HG02759 (cell line): Measurements from ENCODE around the gene SYTL1.

ENCODE experiments used
- ATAC-seq: cut with Tn5 transposase; IDR thresholded peaks from one replicate; pipeline ENCODE4 v1.9.1; 2021; ENCODE audit warnings: mild to moderate bottlenecking, moderate library complexity; ENCODE audit not compliant: unreplicated experiment

The SYTL1 gene

DNA sequence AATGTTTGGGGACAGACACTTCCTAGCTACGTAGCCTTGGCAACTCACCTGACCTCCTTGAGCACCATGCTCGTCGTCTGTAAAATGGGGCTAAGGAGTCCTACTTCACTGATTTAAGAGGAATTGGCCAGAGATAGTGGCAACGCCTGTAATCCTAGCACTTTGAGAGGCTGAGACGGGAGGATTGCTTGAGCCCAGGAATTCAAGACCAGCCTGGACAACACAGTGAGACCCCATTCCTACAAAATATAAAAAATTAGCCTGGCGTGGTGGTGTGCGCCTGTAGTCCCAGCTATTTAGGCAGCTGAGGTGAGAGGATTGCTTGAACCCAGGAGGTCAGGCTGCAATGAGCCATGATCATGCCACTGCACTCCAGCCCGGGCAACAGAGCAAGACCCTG lies 4.5 kb downstream of the SYTL1 start:
- ATAC-seq: no peak

DNA sequence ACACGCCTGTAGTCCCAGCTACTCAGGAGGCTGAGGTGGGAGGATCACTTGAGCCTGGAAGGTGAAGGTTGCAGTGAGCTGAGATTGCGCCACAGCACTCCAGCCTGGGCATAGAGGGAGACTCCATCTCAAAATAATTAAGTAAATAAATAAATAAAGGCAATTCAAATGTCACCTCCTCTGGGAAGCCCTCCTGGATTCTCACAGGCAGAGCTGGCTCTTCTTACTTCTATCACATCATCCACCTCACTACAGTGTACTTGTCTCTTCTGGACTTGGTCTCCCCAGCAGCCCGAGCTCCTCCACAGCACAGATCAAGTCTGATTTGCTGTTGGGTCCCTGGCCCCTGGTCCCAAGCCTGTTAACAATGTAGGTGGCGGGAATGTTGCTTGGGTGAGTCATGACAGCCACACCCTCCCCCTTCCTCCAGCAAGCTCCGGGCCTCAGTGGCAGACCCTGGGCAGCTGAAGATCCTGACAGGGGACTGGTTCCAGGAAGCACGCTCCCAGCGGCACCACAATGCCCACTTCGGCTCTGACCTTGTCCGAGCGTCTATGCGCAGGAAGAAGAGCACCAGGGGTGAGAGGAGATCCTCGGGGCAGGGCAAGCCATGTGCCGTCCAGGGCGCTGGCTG lies 5.3 kb downstream of the SYTL1 start:
- no peak for ATAC-seq

DNA sequence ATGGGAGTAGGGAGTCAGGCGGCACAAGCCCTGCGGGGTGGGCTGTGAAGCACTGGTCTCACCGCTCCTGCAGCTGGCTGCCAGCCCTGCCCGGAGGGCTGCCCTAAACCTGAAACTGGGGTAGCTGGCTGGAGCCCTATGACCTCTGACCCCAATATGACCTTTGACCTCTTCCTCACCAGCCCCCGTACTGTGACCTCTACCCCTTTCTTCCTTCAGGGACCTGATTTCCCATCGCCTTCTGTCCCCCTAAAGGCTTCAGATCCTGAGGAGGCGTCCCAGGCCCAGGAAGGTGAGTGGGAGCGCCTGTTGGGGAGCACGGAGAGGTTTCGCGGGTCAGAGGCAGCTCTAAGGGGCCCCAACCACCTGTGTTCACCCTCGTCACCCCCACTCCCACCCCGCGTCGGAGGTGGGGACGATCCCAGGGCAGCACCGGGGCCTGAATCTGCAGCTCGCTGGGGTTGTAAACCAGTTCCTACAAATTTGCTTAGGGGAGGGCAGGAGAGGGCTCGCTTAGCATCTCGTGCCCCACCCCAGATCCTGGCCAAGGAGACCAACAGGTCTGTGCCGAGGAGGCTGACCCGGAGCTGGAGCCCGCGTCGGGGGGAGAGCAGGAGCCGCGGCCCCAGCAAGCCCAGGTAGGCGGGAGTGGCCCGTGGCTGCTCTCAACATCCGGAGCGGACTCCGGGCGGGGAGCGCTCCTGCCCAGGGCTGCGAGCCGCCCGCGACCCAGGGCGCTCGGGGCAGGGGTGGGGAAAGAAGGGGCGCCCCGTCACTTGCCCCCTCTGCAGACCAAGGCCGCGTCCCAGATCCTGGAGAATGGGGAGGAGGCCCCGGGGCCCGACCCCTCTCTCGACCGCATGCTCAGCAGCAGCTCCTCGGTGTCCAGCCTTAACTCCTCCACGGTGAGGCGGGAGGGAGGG lies 7.3 kb downstream of the SYTL1 start:
- peak; percentile 43 for ATAC-seq

DNA sequence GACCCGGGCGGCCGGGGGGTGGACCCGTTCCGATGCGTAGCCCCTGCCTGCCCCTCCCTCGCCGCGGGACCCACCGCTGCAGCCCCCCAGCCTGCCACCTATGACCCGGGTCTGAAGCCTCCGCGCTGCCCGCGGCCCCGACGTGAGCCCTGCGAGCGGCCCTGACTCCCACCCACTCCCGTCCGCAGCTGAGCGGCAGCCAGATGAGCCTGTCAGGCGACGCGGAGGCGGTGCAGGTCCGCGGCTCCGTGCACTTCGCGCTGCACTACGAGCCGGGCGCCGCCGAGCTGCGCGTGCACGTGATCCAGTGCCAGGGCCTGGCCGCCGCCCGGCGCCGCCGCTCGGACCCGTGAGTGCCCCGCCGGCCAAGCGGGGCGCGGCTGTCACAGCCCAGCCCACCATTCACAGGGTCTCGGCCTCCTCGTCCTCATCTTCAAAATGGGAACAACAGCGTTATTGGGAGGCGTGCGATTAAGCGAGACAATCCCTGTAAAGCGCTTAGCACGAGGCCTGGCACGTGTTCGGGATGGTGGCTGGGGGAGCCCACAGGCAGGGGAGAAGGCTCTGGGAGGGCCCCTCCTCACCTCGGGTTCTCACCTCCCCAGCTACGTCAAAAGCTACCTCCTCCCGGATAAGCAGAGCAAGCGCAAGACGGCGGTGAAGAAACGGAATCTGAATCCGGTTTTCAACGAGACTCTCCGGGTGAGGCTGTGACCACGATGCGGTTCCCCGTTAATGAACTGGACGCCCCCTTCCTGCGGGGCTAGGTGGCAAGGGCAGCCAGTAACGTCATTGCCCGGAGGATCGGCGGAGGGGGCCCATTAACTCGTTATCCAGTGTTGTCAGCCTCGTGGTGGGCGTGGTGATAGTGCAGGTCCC lies 8.2 kb downstream of the SYTL1 start:
- ATAC-seq: peak; percentile 23

DNA sequence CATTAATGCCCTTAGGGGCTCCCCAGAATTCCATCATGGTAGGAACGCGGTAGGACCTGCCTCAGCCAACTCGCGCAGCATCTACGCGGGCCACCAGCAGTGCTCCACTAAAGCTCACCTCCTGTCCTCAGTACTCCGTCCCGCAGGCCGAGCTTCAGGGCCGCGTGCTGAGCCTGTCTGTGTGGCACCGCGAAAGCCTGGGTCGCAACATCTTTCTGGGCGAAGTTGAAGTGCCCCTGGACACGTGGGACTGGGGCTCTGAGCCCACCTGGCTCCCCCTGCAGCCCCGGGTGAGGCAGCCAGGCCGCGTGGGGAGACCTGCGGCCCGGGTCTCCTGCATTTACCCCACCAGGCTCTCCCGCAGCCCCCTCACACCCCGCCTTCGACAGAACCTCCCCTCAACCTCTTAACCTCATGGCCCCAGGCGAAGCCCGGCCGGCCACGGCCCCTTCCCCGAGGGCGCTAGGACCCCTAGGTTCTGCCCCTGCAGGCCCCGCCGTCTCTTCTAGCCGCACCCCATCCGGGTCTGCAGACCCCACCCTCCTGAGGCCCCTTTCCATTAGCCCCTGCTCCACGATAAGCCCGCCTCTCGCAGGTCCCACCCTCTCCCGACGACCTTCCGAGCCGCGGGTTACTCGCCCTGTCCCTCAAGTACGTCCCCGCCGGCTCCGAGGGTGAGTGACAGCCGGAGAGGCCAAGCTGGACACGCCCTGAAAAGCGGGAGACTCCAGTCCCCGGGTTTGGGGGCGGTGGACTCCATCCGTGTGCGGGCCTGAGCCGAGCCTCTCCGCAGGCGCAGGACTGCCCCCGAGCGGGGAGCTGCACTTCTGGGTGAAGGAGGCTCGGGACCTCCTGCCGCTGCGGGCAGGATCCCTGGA lies 9.1 kb downstream of the SYTL1 start:
- ATAC-seq: no peak

DNA sequence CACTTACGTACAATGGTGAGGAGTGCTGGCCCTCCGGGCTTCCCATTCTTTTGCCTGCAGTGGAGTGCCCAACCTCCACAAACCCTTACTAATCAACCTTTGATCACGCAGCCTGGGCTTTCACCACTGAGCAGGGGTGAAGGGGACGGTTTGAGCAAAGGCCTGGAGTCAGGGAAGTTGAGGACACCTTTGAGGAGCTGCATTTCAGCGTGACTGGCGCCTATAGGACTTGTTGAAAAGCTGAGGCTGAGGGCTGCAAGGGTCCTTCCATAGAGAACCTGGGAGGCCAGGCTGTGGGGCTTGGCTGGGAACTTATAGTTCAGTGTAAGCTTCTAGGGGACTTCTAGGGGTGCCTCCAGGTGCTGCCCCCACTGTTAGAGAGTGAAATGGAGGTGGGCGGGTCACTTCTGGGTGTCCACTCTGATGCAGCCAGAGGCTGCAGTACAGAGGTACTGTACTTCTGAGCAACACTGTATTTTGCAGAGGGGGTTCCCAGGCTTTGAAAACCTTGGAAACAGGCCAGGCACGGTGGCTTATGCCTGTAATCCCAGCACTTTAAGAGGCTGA lies 9.8 kb downstream of the SYTL1 start:
- ATAC-seq: no peak

DNA sequence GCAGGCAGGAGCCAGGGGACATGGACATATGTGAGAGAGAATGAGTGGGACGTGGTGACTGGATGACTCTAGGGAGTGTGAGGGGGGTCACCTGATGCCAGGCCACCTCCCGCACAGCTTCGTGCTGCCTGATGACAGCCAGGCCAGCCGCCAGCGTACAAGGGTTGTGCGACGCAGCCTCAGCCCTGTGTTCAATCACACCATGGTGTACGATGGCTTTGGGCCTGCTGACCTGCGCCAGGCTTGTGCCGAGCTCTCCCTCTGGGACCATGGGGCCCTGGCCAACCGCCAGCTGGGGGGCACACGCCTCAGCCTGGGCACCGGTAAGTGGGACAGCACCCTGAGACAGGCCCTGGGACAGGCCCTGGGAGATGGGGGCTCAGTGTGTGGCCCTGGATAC lies 11.3 kb downstream of the SYTL1 start:
- ATAC-seq: no peak

DNA sequence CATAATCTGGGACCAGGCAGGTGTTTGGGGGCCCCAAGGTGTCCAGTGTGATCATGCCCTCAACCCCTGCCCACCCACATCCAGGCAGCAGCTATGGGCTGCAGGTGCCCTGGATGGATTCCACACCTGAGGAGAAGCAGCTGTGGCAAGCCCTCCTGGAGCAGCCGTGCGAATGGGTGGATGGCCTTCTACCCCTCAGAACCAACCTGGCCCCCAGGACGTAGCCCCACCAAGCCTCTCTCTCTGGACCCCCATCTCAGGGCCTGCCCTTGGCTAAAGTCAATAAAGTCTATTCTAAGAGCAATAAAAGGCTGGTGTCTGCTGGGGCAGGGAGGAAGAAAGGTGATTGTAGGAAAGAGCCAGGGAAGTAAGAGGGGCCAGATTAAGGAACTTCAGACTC lies 11.8 kb downstream of the SYTL1 start:
- ATAC-seq: no peak

DNA sequence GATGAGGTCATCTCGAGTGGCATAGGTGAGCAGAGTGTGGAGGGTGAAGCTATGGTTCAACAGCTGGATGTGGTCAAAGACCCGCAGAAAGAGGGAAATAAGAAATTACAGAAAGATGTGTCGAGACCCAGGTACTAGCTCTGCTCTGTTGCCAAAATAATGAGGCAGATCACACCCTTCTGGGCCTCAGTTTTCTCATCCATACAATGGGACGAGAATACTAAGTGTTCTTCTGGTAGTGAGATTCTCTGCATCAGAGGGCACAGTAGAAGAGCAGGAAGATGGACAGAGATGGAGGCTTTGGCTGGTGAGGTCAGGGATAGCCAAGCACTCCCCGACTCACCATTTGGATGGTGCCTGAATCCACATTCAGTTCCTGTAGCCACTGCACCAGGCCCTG lies 13.9 kb downstream of the SYTL1 start:
- no peak for ATAC-seq

DNA sequence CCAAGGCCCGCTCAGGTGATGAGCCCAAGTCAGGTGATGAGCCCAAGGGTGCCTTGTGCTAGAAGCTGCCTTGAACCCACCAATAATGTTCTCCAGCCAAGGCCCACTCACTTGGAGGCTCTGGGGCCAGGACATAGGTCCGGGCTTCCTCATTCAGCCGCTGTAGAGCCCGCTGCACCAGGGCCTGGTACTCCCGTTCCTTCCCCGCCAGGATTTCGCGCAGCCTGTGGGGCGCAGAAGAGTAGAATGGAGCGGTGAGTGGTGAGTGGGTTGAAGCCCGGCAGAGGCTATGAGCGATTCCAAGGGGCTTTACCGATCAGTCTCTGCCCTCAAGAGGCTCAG lies 14.4 kb downstream of the SYTL1 start:
- no peak for ATAC-seq

DNA sequence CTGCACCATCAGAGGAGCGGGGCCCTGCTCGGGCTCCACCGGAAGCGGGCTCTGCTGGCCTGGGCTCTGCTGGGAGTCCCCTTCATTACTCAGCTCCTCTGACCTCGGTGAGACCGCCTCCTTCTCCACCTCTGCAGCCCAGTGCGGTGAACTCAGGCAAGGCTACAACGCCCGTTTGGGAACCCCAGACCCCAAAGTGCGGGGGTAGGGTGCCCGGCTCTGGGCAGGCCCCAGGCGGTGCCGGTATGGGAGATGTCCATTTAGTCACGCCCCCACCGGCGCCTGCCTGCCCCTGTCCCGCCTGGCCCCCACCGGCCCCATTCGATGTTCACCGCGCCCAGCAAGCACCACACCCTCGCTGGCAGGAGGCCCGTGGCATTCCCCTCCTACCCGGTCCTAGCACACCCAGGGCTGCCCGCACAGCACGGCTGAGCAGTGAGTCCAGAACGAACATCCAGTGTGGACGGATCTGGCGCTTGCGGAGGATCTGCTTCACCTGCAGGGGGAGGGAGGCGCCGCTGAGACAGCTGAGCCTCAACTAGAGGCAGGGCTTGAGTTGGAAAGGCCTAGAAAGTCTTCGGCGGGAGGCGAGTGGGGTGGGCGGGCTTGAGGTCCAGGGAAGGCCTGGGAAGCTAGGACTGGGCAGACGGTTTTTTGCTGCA lies 14.9 kb downstream of the SYTL1 start:
- no peak for ATAC-seq

DNA sequence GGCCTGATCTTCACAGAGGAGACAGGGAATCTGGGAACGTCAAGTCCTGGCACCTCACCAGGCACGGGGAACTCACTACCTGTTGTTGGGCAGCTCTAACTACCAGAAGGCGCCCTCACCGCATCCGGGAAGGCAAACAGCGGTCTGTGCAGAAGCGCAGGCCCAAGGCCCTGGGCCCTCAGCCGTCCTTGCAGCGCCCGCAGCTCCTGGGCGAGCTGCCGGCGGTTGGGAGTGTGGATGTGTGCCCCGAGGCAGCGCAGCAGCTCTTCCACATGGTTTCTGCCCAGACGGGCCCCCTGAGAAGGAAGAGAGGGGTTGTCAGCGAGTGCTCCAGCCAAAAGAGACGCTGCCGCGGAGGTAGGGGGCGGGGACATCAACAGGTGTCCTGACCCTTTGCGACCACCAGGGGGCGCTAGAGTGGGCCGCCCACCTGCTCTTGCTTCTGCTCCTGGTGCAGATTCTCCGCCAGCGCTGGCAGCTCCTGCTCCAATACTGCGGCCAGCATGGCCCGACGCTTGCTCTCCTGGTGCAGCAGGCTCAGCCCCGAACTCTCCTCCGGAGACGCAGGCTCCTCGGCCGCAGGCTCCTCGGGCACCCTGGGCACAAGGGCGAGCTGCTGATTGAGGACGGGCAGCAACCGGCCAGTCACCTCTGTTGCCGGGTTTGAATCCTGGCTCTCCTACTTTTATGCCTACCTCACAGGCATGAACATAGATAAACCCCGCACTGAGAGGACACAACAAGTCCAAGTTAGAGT lies 15.6 kb downstream of the SYTL1 start:
- no peak for ATAC-seq

DNA sequence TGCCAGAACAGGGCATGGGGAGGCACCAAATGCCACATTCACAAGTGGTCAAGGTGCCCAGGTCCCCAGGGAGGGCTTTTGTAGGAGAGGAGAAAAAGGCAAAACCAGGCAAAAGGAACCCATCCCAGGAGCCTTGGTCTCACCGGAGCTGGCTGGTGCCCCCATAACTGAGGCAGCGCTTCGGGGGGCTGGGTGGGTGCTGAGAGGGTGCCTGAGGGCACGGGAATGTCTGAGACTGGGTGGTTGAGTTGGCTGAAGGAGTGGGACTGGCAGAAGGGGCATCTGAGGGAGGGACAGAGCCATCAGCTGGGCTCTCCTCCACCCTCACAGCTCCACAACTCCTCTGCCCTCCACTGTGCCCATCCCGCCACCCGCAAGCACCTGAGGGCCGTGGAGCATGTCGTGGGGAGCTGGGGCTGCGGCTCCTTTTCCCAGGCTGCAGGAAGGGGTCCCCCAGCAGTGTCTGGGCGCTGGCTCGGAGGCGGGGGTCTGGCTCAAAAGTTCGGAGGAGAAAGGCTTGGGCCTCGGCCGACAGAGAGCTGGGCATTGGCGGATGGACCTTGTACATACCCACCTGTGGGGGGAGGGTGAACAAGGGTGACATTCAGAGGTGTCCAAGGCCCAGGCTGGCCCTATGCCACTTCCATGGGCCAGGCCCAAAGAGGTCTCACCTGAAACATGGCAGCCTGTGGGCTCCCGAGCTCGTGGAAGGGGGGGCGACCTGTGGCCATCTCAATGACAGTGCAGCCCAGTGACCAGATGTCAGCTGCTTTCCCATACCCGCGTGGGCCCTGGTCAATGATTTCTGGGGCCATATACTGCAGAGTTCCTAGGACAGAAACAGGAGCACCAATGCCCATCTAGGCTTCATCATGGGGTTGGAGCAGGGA lies 16.5 kb downstream of the SYTL1 start:
- no peak for ATAC-seq

DNA sequence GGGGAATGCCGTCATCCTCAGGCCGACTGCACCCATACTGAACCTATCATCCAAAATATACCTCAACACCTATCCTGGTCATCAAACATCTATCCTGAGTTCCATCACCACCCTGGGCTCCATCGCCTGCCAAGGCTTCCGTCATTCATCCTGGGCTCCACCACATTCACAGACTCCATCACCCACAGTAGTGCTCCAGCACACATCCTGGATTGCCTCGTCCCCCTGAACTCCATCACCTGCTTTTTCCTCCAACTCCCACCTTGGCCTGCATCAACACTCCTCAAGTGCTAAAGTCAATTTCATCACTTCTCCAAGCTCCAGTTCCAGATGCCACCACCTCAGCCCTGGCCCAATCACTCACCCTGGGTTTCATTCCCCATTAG lies 17.1 kb downstream of the SYTL1 start:
- ATAC-seq: no peak

DNA sequence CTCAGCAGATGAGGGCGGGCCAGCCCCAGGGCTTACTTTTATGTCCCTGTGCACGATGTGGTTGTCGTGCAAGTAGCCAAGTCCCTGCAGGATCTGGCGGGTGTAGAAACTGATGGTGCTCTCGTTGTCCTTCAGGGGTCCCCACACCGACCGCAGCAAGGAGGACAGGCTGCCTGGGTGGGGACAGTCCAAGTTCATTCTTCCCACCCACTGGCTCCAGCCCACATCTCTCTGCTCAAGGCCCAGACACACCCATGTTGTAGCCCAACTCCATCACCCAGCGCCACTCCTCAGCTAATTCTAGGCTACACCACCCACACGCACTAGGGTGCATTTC lies 18.0 kb downstream of the SYTL1 start:
- ATAC-seq: no peak

DNA sequence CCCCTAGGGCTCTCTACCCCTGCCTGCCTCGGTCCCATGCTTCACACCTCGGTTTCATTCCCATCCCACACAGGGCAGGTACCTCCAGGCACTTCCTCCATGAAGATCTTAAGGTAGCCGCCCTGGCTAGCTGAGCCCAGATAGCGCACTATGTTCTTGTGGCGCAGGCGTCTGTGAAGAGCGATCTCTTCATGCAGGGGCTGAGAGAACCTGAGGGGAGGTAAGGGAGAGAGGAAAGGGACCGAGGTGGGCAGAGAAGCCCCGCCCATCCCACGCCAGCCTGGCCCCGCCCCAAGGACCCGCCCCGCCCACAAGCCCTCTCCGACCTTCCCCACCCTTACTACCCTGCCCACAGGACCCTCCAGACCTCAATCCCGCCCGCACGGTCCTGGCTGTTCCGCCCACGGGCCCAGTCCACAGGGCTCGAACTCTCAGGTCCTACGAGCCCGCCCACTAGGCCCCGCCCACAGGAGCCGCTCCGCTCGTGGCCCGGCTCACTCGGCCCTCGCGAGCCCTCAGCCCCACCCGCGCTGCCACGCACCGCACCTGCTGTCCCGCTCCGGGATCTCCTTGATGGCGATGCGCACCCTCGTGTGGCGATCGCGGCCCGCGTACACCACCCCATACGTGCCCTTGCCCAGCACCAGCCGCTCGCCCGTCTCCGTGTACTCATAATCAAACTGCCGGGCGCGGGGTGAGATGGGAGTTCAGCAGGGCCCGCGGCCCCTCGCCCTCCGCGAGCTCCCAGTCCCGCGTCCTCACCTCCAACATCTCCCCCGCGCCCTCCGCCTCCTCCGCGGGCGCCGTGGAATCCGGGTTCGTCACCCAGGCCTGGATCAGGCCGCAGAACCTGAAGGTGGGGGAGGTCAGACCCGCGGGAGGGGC lies 18.6 kb downstream of the SYTL1 start:
- no peak for ATAC-seq

DNA sequence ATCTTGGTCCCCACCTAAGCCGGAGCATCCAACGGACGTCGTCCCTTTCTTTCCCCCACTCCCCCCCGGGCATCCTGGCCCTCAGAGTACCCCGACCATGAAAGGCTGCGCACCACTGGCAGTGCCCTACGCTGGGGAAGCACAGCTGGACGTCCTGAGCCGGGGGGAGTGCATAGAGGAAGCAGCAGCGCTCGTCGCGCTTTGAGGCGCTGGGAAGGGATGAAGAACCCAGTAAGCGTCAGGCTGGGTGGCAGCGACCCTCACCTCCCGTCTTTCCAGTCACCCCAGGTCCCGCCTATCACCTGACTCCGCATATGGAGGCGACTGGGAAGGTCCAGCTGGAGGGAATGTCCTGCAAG lies 19.2 kb downstream of the SYTL1 start:
- no peak for ATAC-seq
